Breast epithelium (tissue), 3 donors: ENCODE data around the gene GNAI3.

Experiments
- POLR2AphosphoS5 ChIP-seq, 3 donors: sonication (generic); formaldehyde crosslinking; IDR thresholded peaks; one replicate each; pipeline ENCODE4 v1.6.1; 2017; ENCODE audit warnings: antibody characterized with exemption in 3 of 3
- TF ChIP-seq, protein P1 (sequence below), 3 donors: fragments of 450-650 bp; IDR thresholded peaks; one replicate each; pipeline ENCODE4 v1.5.1; 2016 to 2017; ENCODE audit warnings: antibody characterized with exemption in 3 of 3, mild to moderate bottlenecking in 3 of 3, moderate library complexity in 3 of 3

DNA sequence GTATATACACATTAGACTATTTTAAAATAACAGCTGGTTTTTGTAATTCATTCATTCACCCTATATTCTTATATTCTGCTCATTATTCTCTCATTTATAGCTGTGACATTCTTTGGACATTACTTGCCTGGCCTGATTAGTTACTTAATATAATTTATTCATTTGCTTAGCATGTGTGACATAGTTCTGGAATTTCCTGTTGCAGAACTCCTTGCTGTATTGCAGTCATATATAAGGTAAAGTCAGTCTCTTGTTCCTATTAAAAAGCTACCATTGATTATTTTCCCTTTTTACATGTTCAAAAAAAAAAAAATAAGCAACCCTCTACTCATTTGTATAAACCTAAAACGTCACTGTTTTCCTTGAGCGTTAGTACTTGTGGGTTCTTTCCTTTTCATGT lies 47.1 kb downstream of the GNAI3 start:
- TF ChIP-seq POLR2AphosphoS5 (IDR thresholded peaks at IDR 0.05): no peak
- TF ChIP-seq, protein P1, sequence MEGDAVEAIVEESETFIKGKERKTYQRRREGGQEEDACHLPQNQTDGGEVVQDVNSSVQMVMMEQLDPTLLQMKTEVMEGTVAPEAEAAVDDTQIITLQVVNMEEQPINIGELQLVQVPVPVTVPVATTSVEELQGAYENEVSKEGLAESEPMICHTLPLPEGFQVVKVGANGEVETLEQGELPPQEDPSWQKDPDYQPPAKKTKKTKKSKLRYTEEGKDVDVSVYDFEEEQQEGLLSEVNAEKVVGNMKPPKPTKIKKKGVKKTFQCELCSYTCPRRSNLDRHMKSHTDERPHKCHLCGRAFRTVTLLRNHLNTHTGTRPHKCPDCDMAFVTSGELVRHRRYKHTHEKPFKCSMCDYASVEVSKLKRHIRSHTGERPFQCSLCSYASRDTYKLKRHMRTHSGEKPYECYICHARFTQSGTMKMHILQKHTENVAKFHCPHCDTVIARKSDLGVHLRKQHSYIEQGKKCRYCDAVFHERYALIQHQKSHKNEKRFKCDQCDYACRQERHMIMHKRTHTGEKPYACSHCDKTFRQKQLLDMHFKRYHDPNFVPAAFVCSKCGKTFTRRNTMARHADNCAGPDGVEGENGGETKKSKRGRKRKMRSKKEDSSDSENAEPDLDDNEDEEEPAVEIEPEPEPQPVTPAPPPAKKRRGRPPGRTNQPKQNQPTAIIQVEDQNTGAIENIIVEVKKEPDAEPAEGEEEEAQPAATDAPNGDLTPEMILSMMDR (IDR thresholded peaks at IDR 0.05): no peak
